Urothelium cell line (cell line): ENCODE data around the gene TMEM126B.

Experiments used
- DNase-seq: peaks from one replicate; pipeline ENCODE4 v3.0.0; 2011; ENCODE audit warnings: low spot score, mixed read lengths
- FAIRE-seq: peaks from 2 replicates; lab custom pipeline; 2011; peaks lifted over from hg19 to GRCh38; lab: Jason Lieb, UNC

TMEM126B gene

GRCh38 chr11:85680897-85681296, 52.5 kb downstream of the TMEM126B start:
- no peak for DNase-seq
- FAIRE-seq, result no peak

- peak; percentile 74 for FAIRE-seq
- peak; percentile 89 for DNase-seq
These were observed 54.2 kb downstream of the TMEM126B start for GRCh38 chr11:85682330-85683305.

- FAIRE-seq, result no peak
- DNase-seq, result no peak
These were observed 56.9 kb downstream of the TMEM126B start for GRCh38 chr11:85685125-85685819.

- FAIRE-seq, result no peak
- DNase-seq, result no peak
These were observed 57.5 kb downstream of the TMEM126B start, which contains the start of gene CCDC89 for GRCh38 chr11:85685820-85686459. CCDC89 (minus strand) TSS chr11:85686195; CDS start chr11:85686130, 65 bp downstream.
